Measurements from ENCODE around the gene ZNF219.

ZNF219 gene

DNA sequence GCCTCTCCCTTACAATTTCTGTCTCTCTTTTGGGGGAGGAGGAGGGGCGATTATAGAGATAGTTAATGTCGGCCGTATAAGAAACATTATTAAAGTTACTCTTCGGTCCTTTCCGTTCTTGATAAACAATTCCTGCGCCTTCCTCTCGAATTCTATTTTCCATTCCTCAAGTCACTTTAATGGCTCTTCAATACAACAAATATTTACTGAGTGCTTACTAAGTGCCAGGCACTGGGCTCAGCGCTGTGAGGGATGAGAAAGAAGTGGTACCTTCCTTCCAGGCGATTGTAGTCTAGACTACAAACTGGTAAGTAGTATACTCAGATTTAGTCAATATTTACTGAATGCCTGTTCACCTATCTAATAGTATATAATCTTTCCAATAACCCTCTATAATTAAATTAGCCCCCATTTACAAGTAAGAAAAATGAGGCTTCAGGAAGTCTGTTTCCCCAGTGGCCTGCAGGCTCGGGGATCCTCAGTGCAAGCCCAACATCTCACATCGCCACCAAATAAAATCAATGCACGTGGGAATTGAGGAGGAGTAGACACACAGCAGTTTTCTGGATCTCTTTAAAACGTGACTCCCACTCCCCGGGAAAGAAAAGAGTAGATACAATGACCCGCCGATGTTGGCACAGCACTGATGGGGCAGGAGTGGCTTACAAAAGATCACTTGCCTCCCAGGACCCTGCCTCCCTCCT is 589 bp upstream of the ZNF219 start:
- H3K4me1 Mint-ChIP-seq: peaks cover 22% of the 10 kb centered on the region
- H3K9me3 Mint-ChIP-seq: no peaks in the 10 kb centered on the region
- no peak for DNase-seq (ENCODE audit: low spot score in 2 of 2)
- H3K36me3 Mint-ChIP-seq (ENCODE audit: insufficient read depth): peaks cover 4% of the 10 kb centered on the region
- H3K27ac Mint-ChIP-seq (ENCODE audit: low read depth): peak overlapping the region; percentile 80
- peak overlapping the region; percentile 86 for H3K4me3 Mint-ChIP-seq
- ATAC-seq (replicated peaks; ENCODE audit: extremely low read depth, poor library complexity, severe bottlenecking): no peak
- H3K27me3 Mint-ChIP-seq: peaks cover 10% of the 10 kb centered on the region

DNA sequence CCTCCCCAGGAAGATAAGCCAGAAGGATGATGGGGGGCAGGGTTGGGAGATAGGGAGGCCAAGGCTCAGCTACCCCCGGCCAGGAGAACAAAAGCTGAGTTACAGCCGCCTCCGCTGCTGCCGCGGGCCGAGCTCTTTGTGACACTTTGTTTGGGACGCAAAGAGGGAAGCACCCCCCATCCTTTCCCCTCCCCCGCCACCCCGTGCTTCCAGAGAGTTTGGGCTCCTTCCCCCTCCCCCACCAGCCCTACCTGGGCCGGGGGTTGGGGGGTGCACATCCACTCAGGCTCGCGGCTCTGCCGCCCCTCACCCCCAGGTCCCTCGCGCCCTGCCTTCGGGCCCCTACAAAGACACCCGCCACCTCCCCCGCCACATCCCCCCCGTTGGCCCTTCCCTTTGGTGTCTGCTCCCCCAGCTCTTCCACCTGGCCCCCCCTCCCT is 799 bp downstream of the ZNF219 start:
- Mint-ChIP-seq H3K27ac (ENCODE audit: low read depth) (peak overlapping the region; percentile 71), H3K4me3 (peak overlapping the region; percentile 77), H3K36me3 (ENCODE audit: insufficient read depth) (peaks cover 4% of the 10 kb centered on the region), H3K27me3 (peaks cover 10% of the 10 kb centered on the region), H3K4me1 (peaks cover 23% of the 10 kb centered on the region), H3K9me3 (no peaks in the 10 kb centered on the region)
- DNase-seq (ENCODE audit: low spot score in 2 of 2) (no peak), ATAC-seq (replicated peaks; ENCODE audit: extremely low read depth, poor library complexity, severe bottlenecking) (no peak)

DNA sequence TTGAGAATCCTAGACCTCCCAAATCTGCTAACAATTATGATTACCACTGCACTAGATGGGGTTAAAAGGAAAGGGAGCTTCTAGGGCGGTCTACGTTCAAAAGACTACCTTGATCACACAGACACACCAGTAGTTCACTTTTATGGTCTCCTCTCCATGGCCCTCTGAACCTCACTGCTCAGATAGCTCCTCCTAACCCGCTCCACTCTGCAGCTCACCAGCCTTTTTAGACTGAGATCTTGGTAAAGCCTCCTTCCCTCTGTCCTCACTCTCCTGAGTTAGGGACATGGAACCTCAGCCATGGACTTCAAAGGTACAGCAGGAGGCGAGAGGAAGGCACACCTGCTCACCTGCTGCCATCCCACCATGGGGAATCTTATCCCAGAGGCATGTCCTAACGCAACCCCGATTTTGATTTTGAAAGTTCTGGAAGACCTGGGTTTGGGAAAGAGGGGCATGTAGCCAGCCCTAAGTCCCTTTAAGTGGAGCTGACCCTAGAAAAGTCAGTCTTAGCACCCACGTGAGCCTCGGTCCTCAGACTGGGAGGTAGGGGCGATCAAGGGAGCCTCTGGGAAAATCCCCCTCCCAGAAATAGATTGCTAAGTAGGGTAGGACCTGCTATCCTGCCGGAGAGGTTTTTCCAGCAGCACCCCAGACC is 1.3 kb downstream of the ZNF219 start:
- peaks cover 10% of the 10 kb centered on the region for H3K27me3 Mint-ChIP-seq
- DNase-seq (ENCODE audit: low spot score in 2 of 2): no peak
- peaks cover 20% of the 10 kb centered on the region for H3K4me1 Mint-ChIP-seq
- ATAC-seq (replicated peaks; ENCODE audit: extremely low read depth, poor library complexity, severe bottlenecking): no peak
- H3K9me3 Mint-ChIP-seq: no peaks in the 10 kb centered on the region
- peaks cover 4% of the 10 kb centered on the region for H3K36me3 Mint-ChIP-seq (ENCODE audit: insufficient read depth)
- peak overlapping the region; percentile 71 for H3K27ac Mint-ChIP-seq (ENCODE audit: low read depth)
- peak overlapping the region; percentile 77 for H3K4me3 Mint-ChIP-seq

DNA sequence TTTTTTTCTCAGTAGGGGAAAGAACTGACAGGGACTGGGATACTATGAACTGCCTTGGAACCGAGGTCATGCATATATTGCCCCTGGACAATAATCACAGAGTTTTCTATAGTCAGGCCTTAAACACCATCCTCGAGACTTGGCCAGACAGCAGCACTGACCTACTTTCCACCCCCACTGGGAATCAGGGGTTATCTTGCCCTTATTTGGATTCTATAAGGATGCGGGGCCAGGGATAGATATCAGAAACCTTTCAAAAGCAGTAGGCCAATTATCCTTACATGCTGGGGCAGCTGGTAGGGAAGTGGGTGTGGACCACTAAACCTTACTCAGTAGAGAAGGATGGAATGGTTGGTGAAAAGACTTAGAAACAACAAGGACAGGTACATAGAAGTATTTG is 2.0 kb downstream of the ZNF219 start:
- peaks cover 20% of the 10 kb centered on the region for H3K4me1 Mint-ChIP-seq
- no peak for DNase-seq (ENCODE audit: low spot score in 2 of 2)
- ATAC-seq (replicated peaks; ENCODE audit: extremely low read depth, poor library complexity, severe bottlenecking): no peak
- no peaks in the 10 kb centered on the region for H3K9me3 Mint-ChIP-seq
- H3K27me3 Mint-ChIP-seq: peaks cover 10% of the 10 kb centered on the region
- H3K36me3 Mint-ChIP-seq (ENCODE audit: insufficient read depth): no peaks in the 10 kb centered on the region
- peak overlapping the region; percentile 77 for H3K4me3 Mint-ChIP-seq
- no peak overlapping the region for H3K27ac Mint-ChIP-seq (ENCODE audit: low read depth)

DNA sequence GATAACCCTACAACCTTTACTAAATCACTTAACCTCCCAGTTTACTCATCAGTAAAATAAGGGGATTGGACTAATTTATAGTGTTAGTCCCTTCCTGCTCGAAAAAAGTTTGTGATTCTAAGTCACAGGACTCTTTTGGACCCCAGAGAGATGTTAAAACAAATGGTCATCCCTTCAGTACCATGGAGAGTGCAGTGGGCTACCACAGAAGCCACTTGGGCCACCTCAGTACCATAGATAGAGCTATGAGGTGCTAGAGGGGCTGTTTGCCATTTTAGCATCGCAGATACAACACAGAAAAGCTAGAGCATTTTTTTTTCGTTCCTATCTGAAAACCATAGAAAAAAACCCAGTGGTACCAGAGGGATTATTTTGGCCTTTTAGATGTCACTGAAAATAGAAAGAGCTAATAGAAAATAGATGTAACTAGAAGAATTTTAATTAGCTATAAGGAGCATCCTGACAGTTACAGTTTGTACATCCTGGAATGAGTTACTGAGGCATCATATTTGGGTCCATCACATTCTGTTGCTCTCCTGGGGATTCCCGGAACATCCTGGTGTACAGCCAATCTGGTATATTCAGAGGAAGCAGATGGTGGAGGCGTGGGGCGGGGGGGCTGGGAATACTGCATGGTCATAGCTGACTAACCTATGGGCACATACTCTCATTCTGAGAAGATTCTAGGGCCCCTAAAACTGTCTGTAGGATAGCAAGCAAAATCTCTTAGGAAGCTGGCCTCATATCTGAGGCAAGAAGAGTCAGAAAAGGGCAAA is 2.8 kb downstream of the ZNF219 start:
- Mint-ChIP-seq H3K36me3 (ENCODE audit: insufficient read depth) (peaks cover 2% of the 10 kb centered on the region), H3K4me1 (peaks cover 20% of the 10 kb centered on the region), H3K27me3 (peaks cover 10% of the 10 kb centered on the region), H3K27ac (ENCODE audit: low read depth) (no peak overlapping the region), H3K9me3 (no peaks in the 10 kb centered on the region), H3K4me3 (peak overlapping the region; percentile 77)
- ATAC-seq (replicated peaks; ENCODE audit: extremely low read depth, poor library complexity, severe bottlenecking) (no peak), DNase-seq (ENCODE audit: low spot score in 2 of 2) (no peak)

DNA sequence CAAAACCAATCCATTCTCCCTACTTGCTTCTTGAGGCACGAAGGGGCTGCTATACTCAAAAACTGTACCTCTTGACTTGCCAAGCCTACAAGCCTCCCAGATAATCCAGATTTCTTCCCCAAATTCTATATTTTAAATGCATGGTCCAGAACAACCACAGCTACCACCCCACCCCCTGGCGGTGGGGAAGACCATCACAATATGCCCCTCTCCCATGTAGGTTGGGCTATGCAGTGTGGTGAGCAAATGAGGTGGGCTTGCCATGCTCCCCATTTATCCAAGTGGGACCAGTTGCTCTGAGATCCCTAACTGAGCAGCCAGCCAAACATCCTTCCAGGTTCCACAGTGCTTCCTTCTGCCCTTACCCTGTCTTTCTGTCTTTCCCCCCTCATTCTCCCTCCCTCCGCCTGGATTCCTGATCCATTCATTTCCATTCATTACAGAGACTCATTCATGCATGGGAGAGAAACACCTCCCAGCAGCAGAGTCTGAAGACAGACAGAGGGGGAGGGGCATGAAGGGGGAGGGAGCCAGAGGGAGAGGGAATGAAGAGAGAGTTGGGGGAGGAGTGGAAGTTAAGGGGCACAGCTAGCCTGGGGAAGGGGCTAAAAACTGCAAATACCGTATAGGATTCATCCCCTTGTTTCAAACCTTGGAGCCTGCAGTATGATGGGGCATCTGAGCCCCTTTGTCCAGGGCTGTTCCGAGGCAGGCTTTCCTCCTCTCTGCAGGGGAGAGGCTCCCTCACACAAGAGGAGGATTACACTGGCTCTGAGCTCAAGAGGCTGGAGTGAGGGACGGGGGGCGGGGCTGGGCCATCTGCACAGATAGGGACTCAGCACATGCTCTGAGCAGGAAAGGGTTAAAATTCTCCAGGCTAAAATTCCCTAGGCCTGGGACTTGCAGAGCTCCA is 4.4 kb downstream of the ZNF219 start:
- no peak for DNase-seq (ENCODE audit: low spot score in 2 of 2)
- no peak for ATAC-seq (replicated peaks; ENCODE audit: extremely low read depth, poor library complexity, severe bottlenecking)
- Mint-ChIP-seq H3K27ac (ENCODE audit: low read depth) (no peak overlapping the region), H3K4me1 (peaks cover 21% of the 10 kb centered on the region), H3K27me3 (peaks cover 2% of the 10 kb centered on the region), H3K9me3 (no peaks in the 10 kb centered on the region), H3K36me3 (ENCODE audit: insufficient read depth) (peaks cover 3% of the 10 kb centered on the region), H3K4me3 (no peak overlapping the region)

DNA sequence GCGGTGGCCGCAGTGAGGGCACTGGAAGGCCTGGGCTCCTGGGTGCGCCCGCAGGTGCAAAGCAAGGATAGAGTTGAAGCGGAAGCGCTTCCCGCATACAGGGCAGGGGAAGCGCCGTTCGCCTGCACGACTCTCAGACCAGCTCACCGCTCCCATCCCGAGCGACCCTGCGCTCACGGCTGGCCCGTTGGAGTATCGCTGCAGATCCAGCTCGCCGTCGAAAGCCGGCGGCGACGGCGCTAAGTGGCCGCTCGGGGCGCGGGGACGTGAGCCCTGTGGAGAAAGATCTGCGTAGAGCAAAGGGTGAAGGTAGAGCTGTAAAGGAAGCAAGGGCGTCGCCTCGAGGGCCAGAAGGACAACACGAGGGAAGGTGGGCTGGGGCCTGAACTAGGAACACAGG is 5.4 kb downstream of the ZNF219 start:
- ATAC-seq (replicated peaks; ENCODE audit: extremely low read depth, poor library complexity, severe bottlenecking) (no peak), DNase-seq (ENCODE audit: low spot score in 2 of 2) (no peak)
- Mint-ChIP-seq H3K27ac (ENCODE audit: low read depth) (peak overlapping the region; percentile 68), H3K4me1 (peaks cover 21% of the 10 kb centered on the region), H3K27me3 (no peaks in the 10 kb centered on the region), H3K4me3 (no peak overlapping the region), H3K9me3 (no peaks in the 10 kb centered on the region), H3K36me3 (ENCODE audit: insufficient read depth) (peaks cover 3% of the 10 kb centered on the region)

DNA sequence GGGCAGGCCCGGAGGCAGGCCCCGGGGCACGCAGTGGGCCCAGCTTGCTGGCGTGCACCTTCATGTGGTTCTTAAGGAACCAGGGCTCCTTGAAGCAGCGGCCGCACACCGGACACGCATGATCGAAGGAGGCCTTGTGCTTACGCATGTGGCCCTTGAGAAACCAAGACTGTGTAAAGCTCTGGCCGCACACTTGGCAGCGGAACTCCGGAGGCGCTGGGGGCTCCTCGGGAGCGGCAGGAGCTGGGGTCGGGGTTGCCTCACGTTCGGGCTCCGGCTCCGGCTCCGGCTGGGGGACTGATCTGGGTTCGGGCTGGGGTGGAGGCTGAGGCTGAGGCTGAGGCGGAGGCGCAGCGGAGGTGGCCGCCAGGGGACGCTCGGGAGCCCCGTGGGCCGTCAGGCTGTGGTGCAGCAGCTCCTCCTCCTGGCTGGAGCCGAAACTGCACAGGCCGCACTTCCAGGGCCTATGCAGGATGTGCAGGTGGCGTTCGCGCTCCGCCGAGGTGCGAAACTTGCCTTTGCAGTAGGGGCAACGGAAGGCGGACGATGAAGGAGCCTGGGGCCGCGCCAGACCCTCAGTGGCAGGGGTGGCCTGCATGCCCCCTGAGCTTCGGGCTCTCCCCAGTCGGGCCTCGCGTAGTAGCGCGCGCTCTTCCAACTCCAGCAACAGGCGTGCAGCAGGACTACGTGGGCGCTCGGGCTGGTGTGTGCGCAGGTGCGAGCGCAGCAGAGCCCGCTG is 6.0 kb downstream of the ZNF219 start:
- no peaks in the 10 kb centered on the region for H3K27me3 Mint-ChIP-seq
- peak overlapping the region; percentile 68 for H3K27ac Mint-ChIP-seq (ENCODE audit: low read depth)
- ATAC-seq (replicated peaks; ENCODE audit: extremely low read depth, poor library complexity, severe bottlenecking): peak; percentile 63
- no peak overlapping the region for H3K4me3 Mint-ChIP-seq
- H3K36me3 Mint-ChIP-seq (ENCODE audit: insufficient read depth): peaks cover 6% of the 10 kb centered on the region
- DNase-seq (ENCODE audit: low spot score in 2 of 2): peak; percentile 88 to 97
- peaks cover 27% of the 10 kb centered on the region for H3K4me1 Mint-ChIP-seq
- no peaks in the 10 kb centered on the region for H3K9me3 Mint-ChIP-seq

DNA sequence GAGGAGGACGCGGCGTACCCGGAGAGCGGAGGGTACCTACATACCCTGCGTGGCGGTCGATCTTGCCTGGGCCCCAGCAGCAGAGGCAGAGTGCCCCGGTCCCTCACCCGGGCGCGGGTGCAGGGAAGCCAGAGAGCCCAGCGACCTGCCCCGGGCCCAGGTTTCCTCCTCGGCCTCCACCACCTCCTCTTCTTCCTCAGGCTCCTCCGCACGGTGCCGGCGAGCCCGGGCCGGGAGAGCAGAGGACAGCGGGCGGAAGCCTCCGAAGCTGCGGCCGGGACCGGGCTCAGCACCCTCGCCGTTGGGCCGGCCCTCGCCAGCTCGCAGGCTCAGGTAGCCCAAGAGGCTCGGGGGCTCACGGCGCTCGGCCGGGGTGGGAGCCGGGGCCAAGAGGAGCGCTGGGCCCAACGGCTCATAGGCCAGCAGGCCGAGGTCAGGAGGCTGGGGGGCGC is 6.6 kb downstream of the ZNF219 start:
- H3K36me3 Mint-ChIP-seq (ENCODE audit: insufficient read depth): peaks cover 9% of the 10 kb centered on the region
- H3K4me1 Mint-ChIP-seq: peaks cover 31% of the 10 kb centered on the region
- no peaks in the 10 kb centered on the region for H3K9me3 Mint-ChIP-seq
- ATAC-seq (replicated peaks; ENCODE audit: extremely low read depth, poor library complexity, severe bottlenecking) (no peak), DNase-seq (ENCODE audit: low spot score in 2 of 2) (no peak)
- peak overlapping the region; percentile 19 for H3K27ac Mint-ChIP-seq (ENCODE audit: low read depth)
- H3K27me3 Mint-ChIP-seq: no peaks in the 10 kb centered on the region
- H3K4me3 Mint-ChIP-seq: no peak overlapping the region

DNA sequence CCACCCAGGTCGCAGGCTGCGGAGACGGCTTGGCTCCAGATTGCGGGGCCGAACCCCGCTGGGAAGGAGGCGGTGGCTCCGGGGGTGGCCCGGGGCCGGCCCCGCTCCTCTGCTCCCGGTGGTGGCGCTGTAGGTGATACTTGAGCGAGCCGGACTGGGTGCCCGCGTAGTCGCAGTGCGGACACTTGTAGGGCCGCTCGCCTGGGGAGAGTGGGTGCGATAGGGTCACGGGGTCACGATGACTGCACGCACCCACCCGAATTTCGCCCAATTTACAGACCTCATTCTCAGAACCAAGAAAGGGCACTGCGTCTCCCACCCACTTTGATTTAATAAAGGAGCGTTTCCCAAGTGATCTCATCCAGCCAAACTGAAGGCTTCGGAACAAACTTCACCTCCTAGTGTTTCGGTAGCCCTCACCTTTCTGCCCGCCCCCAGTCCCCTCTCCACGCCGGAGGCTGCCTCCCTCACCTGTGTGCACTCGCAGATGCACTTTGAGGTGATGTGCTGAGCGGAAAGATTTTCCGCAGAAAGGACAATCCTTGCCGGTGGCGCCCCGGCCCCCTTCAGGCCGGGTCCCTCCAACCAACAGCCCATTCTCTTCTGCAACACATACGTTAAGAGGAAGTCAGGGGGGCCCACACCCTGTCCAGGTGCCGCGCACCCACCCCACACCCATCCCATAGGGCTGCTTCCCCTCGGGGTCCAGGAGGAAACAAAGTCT is 7.4 kb downstream of the ZNF219 start:
- Mint-ChIP-seq H3K4me1 (peaks cover 37% of the 10 kb centered on the region), H3K36me3 (ENCODE audit: insufficient read depth) (peaks cover 9% of the 10 kb centered on the region), H3K9me3 (no peaks in the 10 kb centered on the region), H3K4me3 (no peak overlapping the region), H3K27ac (ENCODE audit: low read depth) (peak overlapping the region; percentile 19), H3K27me3 (no peaks in the 10 kb centered on the region)
- ATAC-seq (replicated peaks; ENCODE audit: extremely low read depth, poor library complexity, severe bottlenecking): no peak
- DNase-seq (ENCODE audit: low spot score in 2 of 2): no peak
